HG02798 (cell line): Measurements from ENCODE around the gene ST14.
A peak's percentile ranks its signal among the peaks of the same experiment; 100 is the strongest.

ENCODE experiments used
- ATAC-seq: cut with Tn5 transposase; IDR thresholded peaks from one replicate; pipeline ENCODE4 v1.9.1; 2021; ENCODE audit warnings: mild to moderate bottlenecking; ENCODE audit not compliant: unreplicated experiment, poor library complexity

ST14 gene

GRCh38 chr11:130131961-130132850, 27.4 kb upstream of the ST14 start:
- ATAC-seq, result peak; percentile 83

- no peak for ATAC-seq
These were observed 25.9 kb upstream of the ST14 start for GRCh38 chr11:130133716-130134115.

- no peak for ATAC-seq
These were observed 23.5 kb upstream of the ST14 start for GRCh38 chr11:130136107-130136506.

GRCh38 chr11:130137999-130138398, 21.6 kb upstream of the ST14 start:
- no peak for ATAC-seq

GRCh38 chr11:130139401-130139800, 20.2 kb upstream of the ST14 start:
- no peak for ATAC-seq

GRCh38 chr11:130141561-130142341, 17.8 kb upstream of the ST14 start:
- ATAC-seq, result no peak

GRCh38 chr11:130144141-130144540, 15.4 kb upstream of the ST14 start:
- no peak for ATAC-seq

- ATAC-seq, result no peak
These were observed 14.7 kb upstream of the ST14 start for GRCh38 chr11:130144861-130145281.

- ATAC-seq, result no peak
These were observed 14.2 kb upstream of the ST14 start for GRCh38 chr11:130145311-130145812.

- ATAC-seq, result peak; percentile 42
These were observed 13.4 kb upstream of the ST14 start for GRCh38 chr11:130145975-130146776.

GRCh38 chr11:130146796-130147195, 12.8 kb upstream of the ST14 start:
- peak; percentile 13 for ATAC-seq

GRCh38 chr11:130148796-130149326, 10.7 kb upstream of the ST14 start:
- no peak for ATAC-seq

GRCh38 chr11:130150790-130151189, 8.8 kb upstream of the ST14 start:
- ATAC-seq, result peak; percentile 54

GRCh38 chr11:130151196-130151595, 8.4 kb upstream of the ST14 start:
- no peak for ATAC-seq

GRCh38 chr11:130156108-130157022, 3.2 kb upstream of the ST14 start:
- no peak for ATAC-seq

- ATAC-seq, result no peak
These were observed 2.5 kb upstream of the ST14 start for GRCh38 chr11:130157101-130157500.

- ATAC-seq, result no peak
These were observed 1.7 kb upstream of the ST14 start for GRCh38 chr11:130157840-130158239.

- ATAC-seq, result no peak
These were observed 443 bp upstream of the ST14 start for GRCh38 chr11:130159139-130159538.

- no peak for ATAC-seq
These were observed 1.0 kb downstream of the ST14 start for GRCh38 chr11:130160498-130161155.
